Neural cell (in vitro differentiated cells): Measurements from ENCODE around the gene RPRD1B. TPM values are rescaled to one million over a fixed set of nuclear protein-coding genes. Genes with fewer than 3 reads are reported as not detected.

ENCODE experiments used
- H2AFZ ChIP-seq: fragments of 200-600, 300-800 bp; sonication (generic), shearing (Covaris generic); 2 replicates; pipeline ENCODE4 v1.6.0; 2014; ENCODE audit warnings: low read depth, mild to moderate bottlenecking, antibody characterized with exemption, low read length, moderate library complexity
- H3F3A ChIP-seq: fragments of 200-600 bp; shearing (Covaris generic); 2 replicates; pipeline ENCODE4 v1.6.1; 2016; ENCODE audit warnings: mild to moderate bottlenecking, moderate library complexity, mixed read lengths, antibody characterized with exemption, low read length; ENCODE audit not compliant: insufficient read depth, poor library complexity, severe bottlenecking
- H3K27ac ChIP-seq: fragments of 200-600, 300-800 bp; sonication (generic), shearing (Covaris generic); 2 replicates; pipeline ENCODE4 v1.5.1; 2014; ENCODE audit warnings: mild to moderate bottlenecking, low read length, moderate library complexity
- H3K27me3 ChIP-seq: fragments of 300-800, 200-600 bp; sonication (generic), shearing (Covaris generic); 2 replicates; pipeline ENCODE4 v1.6.0; 2014; ENCODE audit warnings: mild to moderate bottlenecking, low read depth, low read length, moderate library complexity; ENCODE audit not compliant: insufficient read depth
- H3K36me3 ChIP-seq: fragments of 300-800, 200-600 bp; sonication (generic), shearing (Covaris generic); 2 replicates; pipeline ENCODE4 v1.5.1; 2014; ENCODE audit warnings: mild to moderate bottlenecking, antibody characterized with exemption, low read length, moderate library complexity; ENCODE audit not compliant: insufficient read depth
- H3K4me2 ChIP-seq: fragments of 300-800, 200-600 bp; sonication (generic), shearing (Covaris generic); 2 replicates; pipeline ENCODE4 v1.6.0; 2014; ENCODE audit warnings: mild to moderate bottlenecking, low read length
- H3K4me3 ChIP-seq: fragments of 300-800, 200-600 bp; sonication (generic), shearing (Covaris generic); 2 replicates; pipeline ENCODE4 v1.5.1; 2014; ENCODE audit warnings: mild to moderate bottlenecking, low read length, moderate library complexity
- H3K79me2 ChIP-seq: fragments of 200-600 bp; shearing (Covaris generic); replicated peaks from 2 replicates; pipeline ENCODE4 v1.6.0; 2014; ENCODE audit warnings: mild to moderate bottlenecking, low read length, moderate library complexity; ENCODE audit not compliant: insufficient read depth
- H3K9ac ChIP-seq: fragments of 300-800, 200-600 bp; sonication (generic), shearing (Covaris generic); 2 replicates; pipeline ENCODE4 v1.6.1; 2016; ENCODE audit warnings: mild to moderate bottlenecking, low read length, mixed read lengths
- H3K9me2 ChIP-seq: fragments of 200-600 bp; shearing (Covaris generic); 2 replicates; pipeline ENCODE4 v1.6.1; 2016; ENCODE audit warnings: mild to moderate bottlenecking, low read length, mixed read lengths; ENCODE audit not compliant: insufficient read depth
- H3K9me3 ChIP-seq: fragments of 200-600, 300-800 bp; sonication (generic), shearing (Covaris generic); 2 replicates; pipeline ENCODE4 v1.6.1; 2016; ENCODE audit warnings: mild to moderate bottlenecking, mixed run types, low read length, moderate library complexity, mixed read lengths
- H4K20me1 ChIP-seq: fragments of 200-600 bp; shearing (Covaris generic); 2 replicates; pipeline ENCODE4 v1.6.1; 2016; ENCODE audit warnings: mild to moderate bottlenecking, mixed run types; ENCODE audit not compliant: insufficient read depth
- CTCF ChIP-seq: fragments of 450-650 bp; IDR thresholded peaks from 2 replicates; pipeline ENCODE4 v1.5.1; 2014; ENCODE audit warnings: antibody characterized with exemption, mild to moderate bottlenecking, moderate library complexity; ENCODE audit not compliant: poor library complexity, severe bottlenecking
- EP300 ChIP-seq: fragments of 450-650 bp; conservative IDR thresholded peaks from 2 replicates; pipeline ENCODE4 v1.6.1; 2014; ENCODE audit warnings: antibody characterized with exemption, mild to moderate bottlenecking, moderate library complexity; ENCODE audit not compliant: poor library complexity, severe bottlenecking
- EZH2 ChIP-seq: fragments of 200-600, 300-800 bp; shearing (Covaris generic), sonication (generic); IDR thresholded peaks from 2 replicates; pipeline ENCODE4 v1.6.1; 2014; ENCODE audit warnings: antibody characterized with exemption, low read length, borderline replicate concordance, mild to moderate bottlenecking; ENCODE audit not compliant: insufficient read depth, poor library complexity, severe bottlenecking
- MXI1 ChIP-seq: fragments of 450-650 bp; conservative IDR thresholded peaks from 2 replicates; pipeline ENCODE4 v1.6.1; 2014; ENCODE audit warnings: antibody characterized with exemption, mild to moderate bottlenecking; ENCODE audit not compliant: poor library complexity, severe bottlenecking
- POLR2AphosphoS5 ChIP-seq: IDR thresholded peaks from 2 replicates; pipeline ENCODE4 v1.6.1; 2012
- RAD21 ChIP-seq: fragments of 450-650 bp; conservative IDR thresholded peaks from 2 replicates; pipeline ENCODE4 v1.6.1; 2014; ENCODE audit warnings: antibody characterized with exemption, mild to moderate bottlenecking, moderate library complexity
- REST ChIP-seq: IDR thresholded peaks from 2 replicates; pipeline ENCODE4 v1.6.1; 2012; ENCODE audit warnings: borderline replicate concordance
- SMC3 ChIP-seq: fragments of 450-650 bp; conservative IDR thresholded peaks from 2 replicates; pipeline ENCODE4 v1.6.1; 2014; ENCODE audit warnings: antibody characterized with exemption, mild to moderate bottlenecking, moderate library complexity; ENCODE audit not compliant: poor library complexity
- TAF1 ChIP-seq: IDR thresholded peaks from 2 replicates; pipeline ENCODE4 v1.6.1; 2012; ENCODE audit warnings: low read depth
- polyA plus RNA-seq: library from polyadenylated mRNA; depleted of rRNA; stranded (reverse); fragments of >200 nt; gene quantifications from 2 replicates; pipeline ENCODE4 v1.2.3, GENCODE V29; 2014

RPRD1B gene
- polyA plus RNA-seq, 1 donor from 2014 or later: 23.4 TPM

- Histone ChIP-seq H3F3A (no peaks in the 10 kb centered on the region), H4K20me1 (no peaks in the 10 kb centered on the region), H3K27ac (no peak overlapping the region)
Observed at GRCh38 chr20:38114353-38114791, 80.8 kb downstream of the RPRD1B start.

GRCh38 chr20:38115205-38115604 lies 81.7 kb downstream of the RPRD1B start:
- H3K4me2 ChIP-seq: no peak overlapping the region
- H3K9me3 ChIP-seq: no peaks in the 10 kb centered on the region
- H3F3A ChIP-seq: no peaks in the 10 kb centered on the region
- H3K9me2 ChIP-seq: no peaks in the 10 kb centered on the region
- H3K27ac ChIP-seq: no peak overlapping the region
- no peaks in the 10 kb centered on the region for H3K27me3 ChIP-seq
- H3K36me3 ChIP-seq: no peaks in the 10 kb centered on the region
- H3K79me2 ChIP-seq: no peaks in the 10 kb centered on the region
- H3K9ac ChIP-seq: no peak overlapping the region
- H3K4me3 ChIP-seq: no peak overlapping the region
- H4K20me1 ChIP-seq: no peaks in the 10 kb centered on the region
- no peak overlapping the region for H2AFZ ChIP-seq
- TF ChIP-seq CTCF (no peak), TAF1 (no peak), RAD21 (no peak), MXI1 (no peak), POLR2AphosphoS5 (no peak), REST (no peak), EZH2 (no peak)

More at GRCh38 chr20:38114353-38114791, 80.8 kb downstream of the RPRD1B start:
- Histone ChIP-seq H3K36me3 (no peaks in the 10 kb centered on the region), H2AFZ (no peak overlapping the region), H3K27me3 (no peaks in the 10 kb centered on the region), H3K4me2 (no peak overlapping the region), H3K79me2 (no peaks in the 10 kb centered on the region), H3K9ac (no peak overlapping the region), H3K4me3 (no peak overlapping the region), H3K9me3 (no peaks in the 10 kb centered on the region), H3K9me2 (no peaks in the 10 kb centered on the region)
- TF ChIP-seq SMC3: no peak
- no peak for TF ChIP-seq MXI1
- no peak for TF ChIP-seq REST
- no peak for TF ChIP-seq TAF1
- TF ChIP-seq CTCF: no peak
- no peak for TF ChIP-seq RAD21
- no peak for TF ChIP-seq POLR2AphosphoS5
- TF ChIP-seq EZH2: no peak
- TF ChIP-seq EP300: no peak
